SKM-1 treated with dmso at 0.1 percent for 144 hours (cell line): ENCODE data around the gene SRGN.
A peak's percentile ranks its signal among the peaks of the same experiment; 100 is the strongest.

Experiments
- DNase-seq: peaks from one replicate; lab custom pipeline; 2025; ENCODE audit not compliant: unreplicated experiment; lab: John Stamatoyannopoulos, UW

The SRGN gene

DNA sequence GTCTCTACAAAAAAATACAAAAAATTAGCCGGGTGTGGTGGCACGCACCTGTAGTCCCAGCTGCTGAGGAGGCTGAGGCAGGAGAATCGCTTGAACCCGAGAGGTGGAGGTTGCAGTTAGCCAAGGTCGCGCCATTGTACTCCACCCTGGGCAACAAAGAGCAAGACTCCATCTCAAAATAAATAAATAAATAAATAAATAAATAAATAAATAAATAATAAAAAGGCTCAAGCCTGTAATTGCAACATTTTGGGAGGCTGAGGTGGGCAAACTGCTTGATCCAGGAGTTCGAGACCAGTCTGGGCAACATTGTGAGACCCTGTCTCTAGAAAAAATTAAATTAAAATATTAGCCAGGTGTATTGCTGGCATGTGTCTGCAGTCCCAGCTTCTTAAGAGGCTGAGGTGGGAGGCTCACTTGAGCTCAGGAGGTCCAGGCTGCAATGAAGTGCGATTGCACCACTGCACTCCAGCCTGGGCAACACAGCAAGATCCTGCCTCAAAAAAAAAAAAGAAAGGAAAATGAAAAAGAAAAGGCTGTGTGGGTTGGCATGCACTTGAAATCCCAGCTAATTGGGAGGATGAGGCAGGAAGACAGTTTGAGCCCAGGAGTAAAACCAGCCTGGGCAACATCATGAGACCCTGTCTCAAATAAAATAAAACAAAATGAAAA, 27.6 kb upstream of the SRGN start:
- DNase-seq: no peak

DNA sequence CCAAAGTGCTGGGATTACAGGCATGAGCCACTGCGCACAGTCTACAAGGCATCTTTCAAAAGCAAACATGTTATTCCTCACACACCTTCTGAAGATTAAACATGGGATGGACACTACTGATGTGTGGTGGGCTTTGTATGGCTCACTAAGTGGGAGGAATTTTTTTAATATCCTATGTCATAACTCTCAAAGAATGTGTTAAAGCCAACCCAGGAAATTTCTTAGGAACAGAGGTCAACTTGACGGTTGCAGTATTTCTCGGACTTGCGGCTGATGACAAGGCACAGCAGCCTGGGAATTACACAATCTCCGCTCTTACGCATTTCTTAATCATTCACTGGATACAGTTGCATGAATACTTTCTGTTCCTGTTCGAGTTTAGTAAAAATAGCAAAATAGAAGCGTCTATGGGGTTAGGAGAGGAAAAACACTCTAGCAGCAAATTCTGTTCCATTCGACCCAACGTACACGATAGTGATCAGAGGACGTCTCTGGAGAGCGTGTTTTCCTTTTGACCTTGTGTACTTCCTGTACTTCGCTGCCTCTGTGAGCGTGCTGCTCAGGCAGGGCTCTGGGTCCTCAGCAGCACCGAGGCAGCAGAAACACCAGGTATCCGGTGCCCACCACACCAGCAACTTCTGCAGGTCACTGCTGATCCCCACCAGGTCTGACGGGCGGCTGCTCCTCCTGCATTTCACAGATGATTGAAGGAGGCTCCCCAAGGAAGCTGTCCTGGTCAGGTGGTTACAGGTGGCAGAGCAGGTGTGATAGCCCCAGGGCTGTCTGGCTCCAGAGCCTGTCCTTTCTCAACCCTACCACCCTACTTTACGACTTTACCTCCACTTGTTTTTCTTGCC, 26.4 kb upstream of the SRGN start:
- peak; percentile 98 for DNase-seq

DNA sequence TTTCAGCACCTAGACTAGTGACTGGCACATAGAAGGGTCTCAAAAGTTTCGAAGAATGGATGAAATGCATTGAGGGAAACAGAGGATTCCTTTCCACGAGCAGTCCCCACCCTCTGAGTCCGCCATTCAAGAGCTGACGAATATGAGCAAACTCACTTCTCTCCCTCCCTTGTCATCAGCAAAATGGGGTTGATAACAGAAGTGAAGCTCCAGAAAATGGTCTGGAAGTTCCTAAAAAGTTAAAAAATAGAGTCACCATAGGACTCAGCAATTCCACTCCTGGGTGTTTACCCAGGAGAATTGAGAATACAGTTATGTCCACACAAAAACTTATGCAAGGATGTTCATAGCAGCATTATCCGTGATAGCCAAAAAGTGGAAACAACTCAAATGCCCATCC, 25.0 kb upstream of the SRGN start:
- DNase-seq: no peak

DNA sequence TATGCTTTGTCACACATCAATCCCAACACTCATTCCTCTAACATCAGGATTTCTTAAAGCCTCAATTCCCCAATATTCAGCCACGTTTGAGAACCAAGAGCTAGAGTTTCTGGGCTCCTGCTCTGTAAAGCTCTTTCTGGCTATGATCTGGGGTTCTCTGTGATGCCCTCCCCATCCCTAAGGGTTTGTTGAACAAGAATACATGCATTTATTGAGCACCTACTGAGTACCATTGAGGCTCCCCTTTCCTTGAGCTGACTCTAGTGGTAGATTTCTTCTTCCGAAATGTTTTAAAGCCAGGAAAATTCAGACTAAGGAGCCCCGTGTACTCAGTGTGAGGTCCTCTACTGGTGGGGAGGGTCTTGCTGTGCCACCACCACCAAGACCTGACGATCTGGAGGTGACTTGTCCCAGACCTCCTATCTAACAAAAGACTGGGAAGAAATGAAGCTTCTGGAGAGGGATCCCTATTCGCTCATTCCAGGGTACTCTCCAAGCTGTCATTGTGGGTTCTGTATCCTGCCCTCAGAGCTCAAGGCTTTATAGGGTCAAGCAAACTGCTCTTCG, 23.1 kb upstream of the SRGN start:
- no peak for DNase-seq

DNA sequence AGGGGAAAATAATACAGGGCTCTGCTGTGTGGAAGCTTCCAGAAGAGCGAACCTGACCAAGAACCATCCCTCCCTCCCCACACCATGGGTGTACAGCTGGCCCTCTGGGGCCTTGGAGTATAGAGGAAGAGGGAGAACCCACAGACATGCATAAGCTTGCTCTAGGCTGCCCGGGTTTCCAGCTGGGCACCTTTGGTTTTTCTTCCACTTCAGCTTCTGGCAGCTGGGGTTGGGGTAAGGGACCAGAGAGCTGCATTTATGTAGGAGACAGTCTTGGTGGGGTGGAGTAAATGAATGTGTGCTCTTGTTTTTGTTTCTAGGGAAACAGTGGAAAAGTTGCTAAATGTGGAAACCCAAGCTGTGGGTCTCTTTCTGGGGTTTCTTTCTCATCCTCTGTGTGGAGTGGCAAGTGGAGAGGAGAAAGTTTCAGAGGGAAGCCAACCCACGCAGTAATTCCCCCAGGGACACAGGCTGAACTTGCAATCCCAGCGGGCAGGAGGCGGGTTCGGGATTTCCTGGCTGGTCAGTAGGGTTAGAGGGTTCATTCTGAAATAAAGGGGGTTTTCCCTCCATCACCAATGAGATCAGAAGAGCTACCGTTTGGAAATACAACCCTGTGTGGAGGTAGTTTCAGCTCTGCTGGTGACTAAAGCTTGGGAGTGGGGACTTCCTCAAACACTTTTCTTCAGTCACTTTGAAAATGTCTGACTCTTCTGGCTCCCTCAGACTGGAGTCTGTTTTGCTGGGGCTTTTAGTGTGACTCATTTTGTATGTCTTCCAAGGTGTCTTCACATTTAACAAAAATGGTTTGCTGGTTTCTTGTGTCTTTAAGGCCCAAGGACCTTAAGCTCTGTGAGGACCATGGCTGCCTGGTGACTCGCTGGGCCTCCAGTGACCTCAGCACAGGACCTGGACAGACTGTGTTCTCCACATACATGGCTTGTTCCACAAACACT, 22.2 kb upstream of the SRGN start:
- peak; percentile 64 for DNase-seq

DNA sequence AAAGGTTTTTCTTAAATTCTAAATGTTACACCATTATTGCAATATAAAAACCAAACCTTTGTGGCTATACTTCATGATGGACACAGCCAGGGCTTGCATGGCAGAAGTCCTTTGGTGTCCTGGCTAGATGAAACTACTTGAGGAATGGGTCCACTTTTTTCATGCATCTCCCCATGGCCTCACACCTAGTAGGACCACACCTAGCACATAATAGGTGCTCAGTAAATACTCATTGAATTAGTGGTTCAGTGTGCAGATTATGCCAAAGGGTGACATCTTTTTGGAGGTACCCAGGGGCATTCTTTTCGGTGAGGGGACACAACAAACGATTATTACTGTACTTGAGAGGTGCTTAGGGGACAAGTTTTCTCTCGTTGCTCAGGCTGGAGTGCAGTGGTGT, 20.7 kb upstream of the SRGN start:
- DNase-seq: no peak

DNA sequence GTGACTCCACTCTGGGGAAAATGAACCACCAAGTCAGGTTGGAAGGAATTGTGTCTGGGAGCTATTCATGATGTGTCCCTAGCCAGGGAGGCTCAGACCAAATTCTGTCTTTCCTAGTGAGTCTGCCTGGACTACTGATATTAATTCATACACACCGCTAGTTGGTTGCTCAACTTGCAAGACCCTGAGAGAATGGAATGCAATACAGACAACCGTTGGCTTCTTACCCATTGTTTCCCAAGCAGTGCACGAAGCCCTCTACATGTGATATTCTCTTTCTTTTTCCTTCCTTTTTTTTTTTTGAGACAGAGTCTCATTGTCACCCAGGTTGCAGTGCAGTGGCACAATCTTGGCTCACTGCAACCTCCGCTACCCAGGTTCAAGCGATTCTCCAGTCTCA, 19.4 kb upstream of the SRGN start:
- peak; percentile 68 for DNase-seq

DNA sequence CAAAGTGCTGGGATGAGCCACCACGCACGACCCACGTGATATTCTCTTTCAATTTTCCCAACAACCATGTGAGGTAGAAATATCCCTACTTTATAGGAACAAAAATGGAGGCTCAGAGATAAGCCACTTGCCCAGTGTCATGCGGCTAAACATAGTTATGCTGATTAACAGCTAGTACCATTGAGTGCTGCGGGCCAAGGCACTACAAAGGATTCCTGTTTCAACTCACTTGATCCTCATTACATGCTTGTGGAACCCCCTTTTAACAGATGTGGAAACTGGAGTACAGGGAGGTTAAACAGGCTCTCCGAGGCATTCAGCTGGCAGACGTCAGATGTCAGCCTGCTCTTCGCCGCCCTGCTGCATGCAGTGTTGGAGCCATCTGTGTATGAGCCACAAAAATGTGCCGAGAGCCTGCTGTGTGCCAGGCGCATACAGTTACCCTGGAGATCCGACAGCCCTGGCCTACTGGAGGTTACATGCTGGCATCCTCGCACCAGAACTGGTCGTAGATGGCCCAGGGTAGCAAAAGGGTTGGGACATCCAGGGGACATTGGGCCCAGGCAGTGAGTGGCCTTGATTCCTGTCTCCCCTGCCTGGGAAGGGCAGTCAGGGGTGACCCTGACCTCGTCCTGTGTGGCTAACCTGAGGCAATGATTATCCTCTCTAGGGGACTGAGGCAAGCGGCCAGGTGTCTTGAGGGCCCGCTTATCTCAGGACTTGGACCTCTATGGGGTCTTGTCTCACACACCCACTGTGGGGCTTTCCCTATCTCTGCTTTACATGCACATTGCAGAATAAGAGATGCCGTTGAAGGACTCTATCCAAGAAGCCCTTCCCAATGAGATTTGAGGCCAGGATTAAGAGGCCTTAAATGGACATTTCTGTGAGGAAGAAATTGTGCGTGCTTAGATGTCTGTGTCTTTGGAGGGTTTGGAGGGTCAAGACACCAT, 18.5 kb upstream of the SRGN start:
- DNase-seq: no peak

DNA sequence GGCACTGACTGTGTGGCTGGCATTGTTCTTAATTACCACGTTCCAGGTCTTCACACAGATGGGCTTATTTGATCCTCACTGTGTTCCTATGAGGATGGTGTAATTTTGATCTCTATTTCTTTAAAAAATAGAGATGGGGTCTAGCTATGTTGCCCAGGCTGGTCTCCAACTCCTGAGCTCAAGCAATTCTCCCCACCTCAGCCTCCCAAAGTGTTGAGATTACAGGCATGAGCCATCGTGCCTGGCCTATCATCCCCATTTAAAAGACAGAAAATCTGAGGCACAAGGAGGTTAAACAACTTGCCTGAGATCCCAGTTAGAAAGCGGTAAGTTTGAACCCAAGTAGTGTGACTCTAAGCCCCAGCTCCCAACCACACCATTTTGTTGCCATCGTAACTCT, 17.0 kb upstream of the SRGN start:
- DNase-seq: no peak

DNA sequence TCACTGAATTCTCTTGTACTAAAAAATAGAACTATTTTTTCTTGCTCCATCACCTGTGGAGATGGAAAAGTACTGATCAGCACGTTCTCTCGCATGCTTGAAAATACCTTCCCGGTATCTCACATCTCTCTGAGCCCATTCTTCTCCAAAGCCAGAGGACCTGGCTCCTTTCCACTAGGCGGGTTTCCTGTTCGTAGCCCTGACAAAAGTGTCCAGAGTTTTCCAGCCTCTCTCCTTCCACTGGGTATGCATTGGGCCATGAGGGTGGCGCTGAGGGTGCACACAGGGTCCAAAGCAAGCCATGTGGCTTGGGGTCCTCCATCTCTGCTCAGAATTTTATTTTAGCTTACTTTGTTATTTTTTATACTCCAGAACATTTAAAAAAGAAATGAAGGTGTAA, 16.3 kb upstream of the SRGN start:
- no peak for DNase-seq

DNA sequence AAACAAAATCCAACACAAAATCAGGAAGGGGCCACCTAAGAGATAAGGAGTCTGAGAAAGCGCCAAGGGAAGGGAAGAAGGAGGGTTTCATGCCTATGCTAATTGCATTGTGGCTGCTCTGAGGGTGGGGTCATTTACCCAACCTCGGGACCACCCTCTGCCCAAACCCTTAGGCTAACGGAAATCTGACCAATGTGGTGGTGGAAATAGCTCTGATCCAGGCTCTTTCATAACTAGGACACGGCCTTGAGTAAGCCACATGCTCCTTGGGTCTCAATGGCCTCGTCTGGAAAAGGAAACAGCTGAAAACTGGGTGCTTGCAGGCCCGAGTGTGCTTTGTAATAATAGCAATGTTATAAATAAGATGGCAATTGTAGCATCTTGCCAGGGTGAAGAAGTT, 14.9 kb upstream of the SRGN start:
- peak; percentile 90 for DNase-seq

DNA sequence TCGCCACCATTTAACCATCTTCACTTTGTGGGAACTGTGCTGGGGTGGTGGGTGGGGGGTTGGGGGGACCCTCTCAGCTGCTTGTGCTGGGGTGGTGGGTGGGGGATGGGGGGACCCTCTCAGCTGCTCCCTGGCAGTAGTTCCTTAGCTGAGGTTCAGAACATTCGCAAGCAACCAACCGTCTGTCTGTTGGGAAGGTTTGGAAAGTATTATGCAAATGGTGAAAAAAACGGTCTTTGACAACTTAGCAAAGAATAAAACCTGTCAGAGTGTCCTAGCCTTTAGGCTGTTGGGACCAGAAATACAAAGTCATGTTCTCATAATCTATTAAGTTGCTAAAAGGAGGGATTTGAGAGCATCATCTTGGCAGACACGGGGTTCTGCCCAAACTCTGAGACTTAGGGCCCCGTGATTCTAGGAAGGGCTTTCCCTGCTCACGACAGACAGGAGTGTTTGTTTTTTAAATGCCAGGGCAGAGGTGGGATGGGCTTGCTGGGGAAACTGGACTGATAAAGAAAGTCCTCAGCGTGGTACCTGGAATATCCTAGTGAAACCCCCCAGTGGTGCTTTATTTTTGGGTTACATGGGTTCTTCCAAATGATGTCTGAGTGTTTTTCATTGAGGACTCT, 14.1 kb upstream of the SRGN start:
- DNase-seq: no peak

DNA sequence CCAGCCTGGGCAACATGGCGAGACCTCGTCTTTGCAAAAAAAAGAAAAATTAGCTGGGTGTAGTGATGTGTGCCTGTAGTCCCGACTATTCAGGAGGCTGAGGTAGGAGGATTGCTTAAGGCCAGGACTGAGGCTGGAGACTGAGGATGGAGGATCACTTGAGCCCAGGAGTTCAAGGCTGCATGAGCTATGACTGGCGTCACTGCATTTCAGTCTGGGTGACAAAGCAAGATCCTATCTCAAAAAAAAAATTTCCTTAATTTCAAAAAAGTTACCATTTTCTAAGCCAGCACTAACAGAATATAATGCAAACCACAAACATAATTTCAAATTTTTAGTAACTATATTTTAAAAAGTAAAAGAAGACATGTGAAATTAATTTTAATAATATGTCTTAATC, 13.4 kb upstream of the SRGN start:
- DNase-seq: no peak

DNA sequence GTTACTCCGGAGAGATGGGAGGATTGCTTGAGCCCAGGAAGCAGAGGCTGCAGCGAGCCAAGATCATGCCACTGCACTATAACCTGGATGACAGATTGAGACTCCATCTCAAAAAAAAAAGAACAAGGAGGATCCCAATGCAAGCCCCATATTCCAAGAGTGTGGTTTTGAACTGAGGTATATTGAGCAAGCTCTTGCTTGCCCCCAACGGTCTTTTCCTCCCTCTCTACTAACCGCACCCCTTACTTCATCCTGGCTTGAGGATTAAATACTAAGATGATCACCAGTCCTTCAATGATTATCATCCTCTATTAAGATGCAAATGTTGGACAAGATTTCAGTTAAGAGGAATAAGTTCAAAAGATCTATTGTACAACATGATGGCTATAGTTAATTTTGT, 12.5 kb upstream of the SRGN start:
- DNase-seq: peak; percentile 52

DNA sequence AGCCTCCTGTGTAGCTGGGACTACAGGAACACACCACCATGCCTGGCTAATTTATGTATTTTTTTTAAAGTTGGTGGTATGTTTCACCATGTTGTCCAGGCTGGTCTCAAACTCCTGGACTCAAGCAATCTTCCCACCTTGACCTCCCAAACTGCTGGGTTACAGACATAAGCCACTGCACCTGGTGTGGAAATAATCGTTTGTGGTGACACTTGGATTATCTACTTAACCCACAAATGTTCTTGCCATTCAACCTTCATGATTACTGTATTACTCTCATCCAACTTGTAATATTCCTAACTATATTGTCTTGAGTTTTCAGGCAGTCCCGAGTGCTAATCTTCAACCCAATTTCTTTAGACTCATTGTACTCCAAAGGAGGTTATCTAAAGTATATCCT, 9.6 kb upstream of the SRGN start:
- no peak for DNase-seq

DNA sequence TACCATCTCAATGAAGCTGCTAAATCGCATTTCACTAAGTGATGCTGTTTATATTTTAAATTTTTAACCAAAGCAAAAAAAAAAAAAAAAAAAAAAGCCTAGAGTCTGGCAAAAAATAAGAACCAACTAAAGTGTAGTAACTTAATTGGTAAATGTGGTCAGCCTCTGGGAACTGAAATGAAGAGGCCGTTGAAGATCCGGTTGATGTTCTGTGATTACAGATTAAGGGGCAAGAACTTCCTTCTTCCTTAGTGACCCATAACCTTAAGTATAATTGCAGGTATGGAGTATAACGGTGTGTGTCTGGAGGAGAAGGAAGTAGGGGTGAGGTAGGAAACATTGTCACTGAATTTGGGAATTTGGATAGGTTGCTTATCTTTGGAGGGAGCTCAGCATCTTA, 7.7 kb upstream of the SRGN start:
- peak; percentile 43 for DNase-seq

DNA sequence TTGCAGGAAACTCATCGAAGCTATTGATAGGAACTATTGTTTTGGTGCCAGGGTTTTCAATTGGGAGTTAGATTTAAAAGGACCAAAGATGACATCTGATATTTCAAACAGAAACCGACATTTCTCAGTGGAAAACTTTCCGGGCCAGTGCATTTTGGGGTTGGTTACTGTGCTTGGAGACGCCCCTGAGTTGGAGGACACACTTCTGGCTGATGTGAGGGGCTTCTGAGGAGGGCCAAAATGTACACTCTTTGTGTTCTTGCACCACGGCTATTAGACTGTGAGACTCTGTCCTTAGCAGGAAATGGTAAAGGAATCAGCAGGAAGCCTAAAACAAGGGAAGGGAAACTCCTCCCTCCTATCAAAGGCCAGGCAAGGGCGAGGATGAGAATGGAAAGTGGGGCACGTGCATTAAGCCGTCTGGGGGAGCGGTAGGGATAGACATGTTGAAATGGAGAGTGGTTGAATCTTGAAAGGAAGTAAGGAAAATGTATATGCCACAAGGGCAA, 1.8 kb upstream of the SRGN start:
- DNase-seq: no peak

DNA sequence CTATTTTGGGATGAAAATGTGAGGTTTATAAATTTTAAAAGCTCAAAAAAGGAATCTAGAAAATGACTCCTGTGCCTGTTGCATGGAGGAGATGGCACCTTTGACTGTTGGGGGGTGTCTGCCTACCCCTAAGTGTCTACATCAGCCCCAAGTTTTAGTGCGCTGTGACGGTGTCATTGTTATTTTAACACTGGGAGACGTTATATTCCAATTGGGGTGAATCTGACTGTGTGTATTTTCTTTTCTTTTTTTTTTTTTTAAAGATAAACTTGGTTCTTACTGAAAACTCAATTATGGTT, 517 bp downstream of the SRGN start:
- no peak for DNase-seq

DNA sequence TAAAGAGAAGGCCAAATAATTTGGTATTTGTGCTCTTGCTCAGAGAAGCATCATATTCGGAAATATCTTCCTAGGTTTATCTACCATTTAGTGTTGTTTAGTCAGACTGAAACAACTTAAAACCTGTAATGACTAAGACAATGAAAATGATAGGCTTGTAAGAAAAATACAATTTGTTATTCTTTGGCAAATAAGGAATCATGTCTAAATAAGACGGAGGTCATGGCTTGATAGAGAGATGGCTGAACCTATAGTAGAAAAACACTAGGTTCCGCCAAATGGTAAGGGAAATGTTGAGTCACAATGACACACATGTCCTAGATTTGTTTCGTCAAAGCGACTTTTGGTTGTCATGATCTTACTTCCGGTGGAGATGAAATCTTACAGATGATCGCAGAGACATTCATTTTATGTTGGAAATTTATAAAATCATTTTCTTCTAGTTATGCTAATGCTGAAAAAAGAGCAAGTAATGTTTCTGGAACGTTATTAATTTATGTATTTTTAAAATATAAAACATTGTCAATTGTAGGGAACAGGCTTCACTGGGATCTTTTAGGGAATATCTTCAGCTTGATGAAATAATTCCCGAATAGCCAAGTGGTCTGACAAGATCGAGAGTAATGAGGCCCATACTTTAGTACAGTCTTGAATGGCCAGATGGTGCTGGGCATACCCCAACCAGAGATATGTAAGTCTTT, 1.0 kb downstream of the SRGN start:
- DNase-seq: peak; percentile 60
